Measurements from ENCODE around the gene CACNA1C.

The CACNA1C gene

DNA sequence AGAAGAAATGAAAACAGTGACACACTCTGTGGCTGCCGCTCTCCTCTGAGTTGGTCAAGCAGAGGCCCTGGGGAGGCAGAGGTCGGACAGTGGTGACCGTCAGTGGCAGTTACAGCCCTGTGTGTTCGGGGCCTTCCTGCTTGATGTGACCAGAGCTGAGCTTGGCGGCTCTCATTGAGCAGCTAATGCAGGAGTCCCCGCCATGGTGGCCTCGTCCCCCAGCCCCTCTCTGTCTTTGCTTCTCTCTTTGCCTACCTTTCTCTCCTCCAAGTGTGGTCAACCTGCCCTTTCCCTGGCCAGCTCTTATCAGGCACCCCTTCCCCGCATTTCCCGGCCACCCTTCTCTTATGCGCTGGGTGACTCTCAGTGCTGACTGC, 362.8 kb downstream of the CACNA1C start:
- TF ChIP-seq, protein P1, sequence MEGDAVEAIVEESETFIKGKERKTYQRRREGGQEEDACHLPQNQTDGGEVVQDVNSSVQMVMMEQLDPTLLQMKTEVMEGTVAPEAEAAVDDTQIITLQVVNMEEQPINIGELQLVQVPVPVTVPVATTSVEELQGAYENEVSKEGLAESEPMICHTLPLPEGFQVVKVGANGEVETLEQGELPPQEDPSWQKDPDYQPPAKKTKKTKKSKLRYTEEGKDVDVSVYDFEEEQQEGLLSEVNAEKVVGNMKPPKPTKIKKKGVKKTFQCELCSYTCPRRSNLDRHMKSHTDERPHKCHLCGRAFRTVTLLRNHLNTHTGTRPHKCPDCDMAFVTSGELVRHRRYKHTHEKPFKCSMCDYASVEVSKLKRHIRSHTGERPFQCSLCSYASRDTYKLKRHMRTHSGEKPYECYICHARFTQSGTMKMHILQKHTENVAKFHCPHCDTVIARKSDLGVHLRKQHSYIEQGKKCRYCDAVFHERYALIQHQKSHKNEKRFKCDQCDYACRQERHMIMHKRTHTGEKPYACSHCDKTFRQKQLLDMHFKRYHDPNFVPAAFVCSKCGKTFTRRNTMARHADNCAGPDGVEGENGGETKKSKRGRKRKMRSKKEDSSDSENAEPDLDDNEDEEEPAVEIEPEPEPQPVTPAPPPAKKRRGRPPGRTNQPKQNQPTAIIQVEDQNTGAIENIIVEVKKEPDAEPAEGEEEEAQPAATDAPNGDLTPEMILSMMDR (IDR thresholded peaks at IDR 0.05; ENCODE audit: low read depth, low read length), result no peak
- Histone ChIP-seq H3K27me3 (ENCODE audit: insufficient read depth, low read depth, severe bottlenecking) (no peaks in the 10 kb centered on the region), H3K27ac (no peak overlapping the region), H3K4me3 (ENCODE audit: low read depth, low read length) (no peak overlapping the region), H3K36me3 (no peaks in the 10 kb centered on the region), H3K9me3 (ENCODE audit: severe bottlenecking) (no peaks in the 10 kb centered on the region)
- DNase-seq, result no peak

DNA sequence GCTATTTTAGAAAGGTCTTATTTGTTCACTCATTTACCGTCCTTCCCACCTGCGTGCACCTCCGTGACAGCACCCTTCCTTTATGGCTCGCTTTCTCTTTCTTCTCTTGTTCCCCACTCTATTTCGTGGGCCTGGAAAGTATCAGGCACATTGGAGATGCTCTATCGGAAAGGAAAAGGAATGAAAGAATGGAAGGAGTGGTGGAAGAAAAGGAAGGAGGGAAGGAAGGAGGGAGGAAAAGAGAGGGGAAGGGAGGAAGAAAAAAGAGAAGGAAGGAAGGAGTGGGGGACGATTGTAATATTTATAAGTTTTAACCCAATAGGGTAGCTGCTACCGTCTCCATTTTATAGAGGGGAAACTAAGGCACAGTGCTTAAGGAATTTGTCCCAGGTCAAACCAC, 363.4 kb downstream of the CACNA1C start:
- H3K9me3 ChIP-seq (ENCODE audit: severe bottlenecking), result no peaks in the 10 kb centered on the region
- H3K4me3 ChIP-seq (ENCODE audit: low read depth, low read length), result no peak overlapping the region
- no peaks in the 10 kb centered on the region for H3K36me3 ChIP-seq
- H3K27ac ChIP-seq, result no peak overlapping the region
- TF ChIP-seq, protein P1 (IDR thresholded peaks at IDR 0.05; ENCODE audit: low read depth, low read length), result no peak
- no peak for DNase-seq
- no peaks in the 10 kb centered on the region for H3K27me3 ChIP-seq (ENCODE audit: insufficient read depth, low read depth, severe bottlenecking)

DNA sequence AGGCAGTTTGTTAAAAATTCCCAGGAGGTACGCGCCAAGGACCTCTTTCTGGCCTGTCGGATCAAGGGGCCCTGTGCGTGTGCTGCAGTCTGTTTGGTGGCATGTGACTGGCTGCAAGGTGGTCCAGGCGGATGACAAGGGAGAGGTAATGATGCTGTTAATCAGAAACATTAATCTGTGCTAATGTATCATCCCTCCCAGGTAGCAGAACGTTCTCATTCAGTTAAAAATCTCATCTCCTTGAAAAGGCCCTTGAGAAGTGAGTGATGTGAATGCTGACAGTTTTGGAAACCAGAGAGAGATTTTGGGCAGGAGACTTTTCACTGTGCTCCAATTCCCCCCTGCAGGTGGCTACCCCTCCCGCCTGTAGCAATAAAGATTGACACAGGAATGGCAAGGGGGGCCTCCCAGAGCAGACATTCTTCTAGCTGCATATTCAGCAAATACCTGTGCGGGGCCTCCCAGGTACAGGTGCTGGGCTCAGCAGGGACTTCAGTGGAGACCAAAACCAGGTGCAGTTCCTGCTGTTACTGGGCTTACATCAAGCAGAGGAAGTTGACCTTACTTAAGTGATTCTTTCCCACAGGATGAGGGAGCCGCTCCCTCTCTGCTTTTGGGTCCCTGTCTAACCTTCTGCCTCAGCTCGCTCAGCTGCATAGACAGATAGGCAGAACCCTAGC, 364.8 kb downstream of the CACNA1C start:
- no peak for DNase-seq
- no peaks in the 10 kb centered on the region for H3K9me3 ChIP-seq (ENCODE audit: severe bottlenecking)
- H3K27me3 ChIP-seq (ENCODE audit: insufficient read depth, low read depth, severe bottlenecking), result no peaks in the 10 kb centered on the region
- no peak overlapping the region for H3K27ac ChIP-seq
- H3K36me3 ChIP-seq, result no peaks in the 10 kb centered on the region
- TF ChIP-seq, protein P1 (IDR thresholded peaks at IDR 0.05; ENCODE audit: low read depth, low read length), result no peak
- H3K4me3 ChIP-seq (ENCODE audit: low read depth, low read length), result no peak overlapping the region

DNA sequence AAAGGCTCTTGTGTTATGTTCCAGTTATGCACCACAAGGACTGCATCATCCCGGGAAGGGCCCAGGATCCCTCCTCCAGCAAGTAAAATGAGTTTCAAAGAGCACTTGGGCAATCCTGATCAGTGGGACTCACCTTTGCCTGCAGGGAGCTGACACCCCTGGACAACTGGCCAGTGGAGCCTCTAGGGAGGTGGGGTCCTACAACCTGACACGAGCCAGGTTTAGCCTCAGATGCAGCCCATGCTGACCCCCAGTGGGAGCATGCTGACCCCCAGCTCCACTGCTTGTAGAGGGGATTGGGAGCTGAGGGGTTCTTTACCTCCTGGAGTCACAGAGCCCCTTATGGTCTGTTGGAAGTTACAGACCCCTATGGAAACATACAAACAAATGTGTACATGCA, 365.8 kb downstream of the CACNA1C start:
- H3K4me3 ChIP-seq (ENCODE audit: low read depth, low read length), result no peak overlapping the region
- no peak for DNase-seq
- TF ChIP-seq, protein P1 (IDR thresholded peaks at IDR 0.05; ENCODE audit: low read depth, low read length), result no peak

DNA sequence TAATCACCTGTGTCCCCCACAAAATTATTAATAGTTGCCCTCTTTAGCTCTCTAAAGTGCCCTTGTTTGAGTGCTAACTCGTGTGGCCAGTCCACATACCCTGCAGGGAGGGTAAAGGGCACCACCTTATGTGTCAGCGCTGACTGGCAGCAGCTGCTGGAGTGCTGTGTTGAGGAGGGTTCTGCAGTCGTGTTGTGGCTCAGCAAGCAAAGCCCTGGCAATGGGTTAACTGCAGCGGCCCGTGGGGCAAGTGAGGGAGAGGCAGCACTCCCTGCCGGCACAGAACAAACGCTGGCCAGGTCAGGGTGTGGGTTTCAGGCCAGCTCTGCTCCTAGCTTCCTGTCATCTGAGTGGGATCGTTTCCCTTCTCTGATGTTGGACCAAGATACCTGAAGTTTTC, 369.8 kb downstream of the CACNA1C start:
- Histone ChIP-seq H3K27me3 (ENCODE audit: insufficient read depth, low read depth, severe bottlenecking) (no peaks in the 10 kb centered on the region), H3K9me3 (ENCODE audit: severe bottlenecking) (peaks cover 7% of the 10 kb centered on the region), H3K36me3 (no peaks in the 10 kb centered on the region)

More for the DNA sequence above, 365.8 kb downstream of the CACNA1C start:
- Histone ChIP-seq H3K27me3 (ENCODE audit: insufficient read depth, low read depth, severe bottlenecking) (no peaks in the 10 kb centered on the region), H3K27ac (no peak overlapping the region), H3K36me3 (no peaks in the 10 kb centered on the region), H3K9me3 (ENCODE audit: severe bottlenecking) (no peaks in the 10 kb centered on the region)

More for the DNA sequence above, 369.8 kb downstream of the CACNA1C start:
- Histone ChIP-seq H3K4me3 (ENCODE audit: low read depth, low read length) (no peak overlapping the region), H3K27ac (no peak overlapping the region)
- DNase-seq, result no peak
- TF ChIP-seq, protein P1 (IDR thresholded peaks at IDR 0.05; ENCODE audit: low read depth, low read length), result no peak
